WTC11 (cell line): ENCODE measurements around the gene PATL2.

Experiments used
- ATF3 ChIP-seq: sonication (generic); formaldehyde crosslinking; conservative IDR thresholded peaks from 2 replicates; pipeline ENCODE4 v1.8.1; 2022; ENCODE audit warnings: mild to moderate bottlenecking, missing genetic modification reagents
- CREM ChIP-seq: sonication (generic); formaldehyde crosslinking; IDR thresholded peaks from 2 replicates; pipeline ENCODE4 v1.8.1; 2022; ENCODE audit warnings: mild to moderate bottlenecking, missing genetic modification reagents, moderate library complexity
- CTCF ChIP-seq: fragments of 200-600 bp; IDR thresholded peaks from 2 replicates; pipeline ENCODE4 v1.8.0; 2022; ENCODE audit warnings: antibody characterized with exemption
- FOXJ3 ChIP-seq: sonication (generic); formaldehyde crosslinking; IDR thresholded peaks from 2 replicates; pipeline ENCODE4 v1.9.0; 2021; ENCODE audit warnings: missing genetic modification reagents, mild to moderate bottlenecking, borderline replicate concordance
- NFE2L1 ChIP-seq: sonication (generic); formaldehyde crosslinking; IDR thresholded peaks from 2 replicates; pipeline ENCODE4 v1.8.1; 2023; ENCODE audit warnings: missing genetic modification reagents
- PRRX2 ChIP-seq: fragments of 250-450 bp; sonication (Bioruptor Pico); IDR thresholded peaks from 2 replicates; pipeline ENCODE4 v1.8.0; 2021; ENCODE audit warnings: mild to moderate bottlenecking
- ZNF423 ChIP-seq: fragments of 250-450 bp; sonication (Bioruptor Pico); IDR thresholded peaks from 2 replicates; pipeline ENCODE4 v2.1.2; 2022; ENCODE audit warnings: mild to moderate bottlenecking, moderate library complexity
- TF ChIP-seq, protein P1 (sequence below): sonication (generic); formaldehyde crosslinking; IDR thresholded peaks from 2 replicates; pipeline ENCODE4 v1.8.0; 2022; ENCODE audit warnings: mild to moderate bottlenecking, missing genetic modification reagents
- TF ChIP-seq, protein P2 (sequence below): sonication (generic); formaldehyde crosslinking; IDR thresholded peaks from 2 replicates; pipeline ENCODE4 v1.8.1; 2023; ENCODE audit warnings: mild to moderate bottlenecking, missing genetic modification reagents, moderate library complexity
- TF ChIP-seq, protein P3 (sequence below): sonication (generic); formaldehyde crosslinking; IDR thresholded peaks from 2 replicates; pipeline ENCODE4 v1.8.0; 2022; ENCODE audit warnings: mild to moderate bottlenecking, missing genetic modification reagents

- TF ChIP-seq CREM (CRISPR knock-in tag) (no peak), NFE2L1 (CRISPR knock-in tag) (no peak), CTCF (no peak), ZNF423 (no peak), ATF3 (CRISPR knock-in tag) (no peak), PRRX2 (CRISPR knock-in tag) (no peak), FOXJ3 (CRISPR knock-in tag) (no peak)
- TF ChIP-seq, protein P1, sequence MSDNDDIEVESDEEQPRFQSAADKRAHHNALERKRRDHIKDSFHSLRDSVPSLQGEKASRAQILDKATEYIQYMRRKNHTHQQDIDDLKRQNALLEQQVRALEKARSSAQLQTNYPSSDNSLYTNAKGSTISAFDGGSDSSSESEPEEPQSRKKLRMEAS (CRISPR knock-in tag): no peak
- TF ChIP-seq, protein P2, sequence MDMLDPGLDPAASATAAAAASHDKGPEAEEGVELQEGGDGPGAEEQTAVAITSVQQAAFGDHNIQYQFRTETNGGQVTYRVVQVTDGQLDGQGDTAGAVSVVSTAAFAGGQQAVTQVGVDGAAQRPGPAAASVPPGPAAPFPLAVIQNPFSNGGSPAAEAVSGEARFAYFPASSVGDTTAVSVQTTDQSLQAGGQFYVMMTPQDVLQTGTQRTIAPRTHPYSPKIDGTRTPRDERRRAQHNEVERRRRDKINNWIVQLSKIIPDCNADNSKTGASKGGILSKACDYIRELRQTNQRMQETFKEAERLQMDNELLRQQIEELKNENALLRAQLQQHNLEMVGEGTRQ (CRISPR knock-in tag): no peak
- TF ChIP-seq, protein P3, sequence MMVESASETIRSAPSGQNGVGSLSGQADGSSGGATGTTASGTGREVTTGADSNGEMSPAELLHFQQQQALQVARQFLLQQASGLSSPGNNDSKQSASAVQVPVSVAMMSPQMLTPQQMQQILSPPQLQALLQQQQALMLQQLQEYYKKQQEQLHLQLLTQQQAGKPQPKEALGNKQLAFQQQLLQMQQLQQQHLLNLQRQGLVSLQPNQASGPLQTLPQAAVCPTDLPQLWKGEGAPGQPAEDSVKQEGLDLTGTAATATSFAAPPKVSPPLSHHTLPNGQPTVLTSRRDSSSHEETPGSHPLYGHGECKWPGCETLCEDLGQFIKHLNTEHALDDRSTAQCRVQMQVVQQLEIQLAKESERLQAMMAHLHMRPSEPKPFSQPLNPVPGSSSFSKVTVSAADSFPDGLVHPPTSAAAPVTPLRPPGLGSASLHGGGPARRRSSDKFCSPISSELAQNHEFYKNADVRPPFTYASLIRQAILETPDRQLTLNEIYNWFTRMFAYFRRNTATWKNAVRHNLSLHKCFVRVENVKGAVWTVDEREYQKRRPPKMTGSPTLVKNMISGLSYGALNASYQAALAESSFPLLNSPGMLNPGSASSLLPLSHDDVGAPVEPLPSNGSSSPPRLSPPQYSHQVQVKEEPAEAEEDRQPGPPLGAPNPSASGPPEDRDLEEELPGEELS (CRISPR knock-in tag): no peak
Observed at GRCh38 chr15:44654858-44655257, 56.3 kb downstream of the PATL2 start.
